ENCODE results near the gene CHMP3. TPM values are rescaled to one million over a fixed set of nuclear protein-coding genes. Genes with fewer than 3 reads are reported as not detected.

The CHMP3 gene
- total and polyA plus RNA-seq, 2 donors from 2014 or later = 123 to 162 TPM

- TF ChIP-seq, protein P1, sequence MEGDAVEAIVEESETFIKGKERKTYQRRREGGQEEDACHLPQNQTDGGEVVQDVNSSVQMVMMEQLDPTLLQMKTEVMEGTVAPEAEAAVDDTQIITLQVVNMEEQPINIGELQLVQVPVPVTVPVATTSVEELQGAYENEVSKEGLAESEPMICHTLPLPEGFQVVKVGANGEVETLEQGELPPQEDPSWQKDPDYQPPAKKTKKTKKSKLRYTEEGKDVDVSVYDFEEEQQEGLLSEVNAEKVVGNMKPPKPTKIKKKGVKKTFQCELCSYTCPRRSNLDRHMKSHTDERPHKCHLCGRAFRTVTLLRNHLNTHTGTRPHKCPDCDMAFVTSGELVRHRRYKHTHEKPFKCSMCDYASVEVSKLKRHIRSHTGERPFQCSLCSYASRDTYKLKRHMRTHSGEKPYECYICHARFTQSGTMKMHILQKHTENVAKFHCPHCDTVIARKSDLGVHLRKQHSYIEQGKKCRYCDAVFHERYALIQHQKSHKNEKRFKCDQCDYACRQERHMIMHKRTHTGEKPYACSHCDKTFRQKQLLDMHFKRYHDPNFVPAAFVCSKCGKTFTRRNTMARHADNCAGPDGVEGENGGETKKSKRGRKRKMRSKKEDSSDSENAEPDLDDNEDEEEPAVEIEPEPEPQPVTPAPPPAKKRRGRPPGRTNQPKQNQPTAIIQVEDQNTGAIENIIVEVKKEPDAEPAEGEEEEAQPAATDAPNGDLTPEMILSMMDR (IDR thresholded peaks at IDR 0.05; ENCODE audit: borderline replicate concordance, extremely low read depth, insufficient read depth) = no peak
- Histone ChIP-seq H3K36me3 (ENCODE audit: control insufficient read depth in 2 of 3, insufficient read depth in 3 of 3, low read length in 3 of 3) (peaks cover 0 to 3% (median 0%) of the 10 kb centered on the region in 3 donors), H3K27me3 (ENCODE audit: control insufficient read depth, insufficient read depth, low read length) (no peaks in the 10 kb centered on the region), H3K27ac (ENCODE audit: low read depth in 2 of 2, low read length in 2 of 2) (no peak overlapping the region), H3K4me1 (ENCODE audit: control insufficient read depth in 2 of 3, insufficient read depth in 2 of 3, low read depth in 1 of 3, low read length in 3 of 3) (no peaks in the 10 kb centered on the region), H3K4me3 (ENCODE audit: low read length in 3 of 3) (no peak overlapping the region), H3K9ac (ENCODE audit: low read length in 3 of 3) (no peak overlapping the region), H3K9me3 (ENCODE audit: control insufficient read depth in 2 of 3, insufficient read depth in 1 of 3, low read length in 3 of 3) (no peaks in the 10 kb centered on the region)
- no peak for FAIRE-seq
- intact Hi-C loops (cut with DNase I) = no loop called here
- no peak for DNase-seq
These were observed 41.3 kb downstream of the CHMP3 start for GRCh38 chr2:86521922-86522321.

- TF ChIP-seq, protein P1 (IDR thresholded peaks at IDR 0.05; ENCODE audit: borderline replicate concordance, extremely low read depth, insufficient read depth) = no peak
- H3K4me1 ChIP-seq (ENCODE audit: control insufficient read depth in 2 of 3, insufficient read depth in 2 of 3, low read depth in 1 of 3, low read length in 3 of 3) = no peaks in the 10 kb centered on the region
- intact Hi-C loops (cut with DNase I) = no loop called here
- no peaks in the 10 kb centered on the region for H3K9me3 ChIP-seq (ENCODE audit: control insufficient read depth in 2 of 3, insufficient read depth in 1 of 3, low read length in 3 of 3)
- H3K36me3 ChIP-seq (ENCODE audit: control insufficient read depth in 2 of 3, insufficient read depth in 3 of 3, low read length in 3 of 3) = no peaks in the 10 kb centered on the region
- H3K9ac ChIP-seq (ENCODE audit: low read length in 3 of 3) = no peak overlapping the region
- H3K4me3 ChIP-seq (ENCODE audit: low read length in 3 of 3) = no peak overlapping the region
- FAIRE-seq = no peak
- H3K27me3 ChIP-seq (ENCODE audit: control insufficient read depth, insufficient read depth, low read length) = no peaks in the 10 kb centered on the region
- DNase-seq = no peak
- H3K27ac ChIP-seq (ENCODE audit: low read depth in 2 of 2, low read length in 2 of 2) = no peak overlapping the region
These were observed 43.1 kb downstream of the CHMP3 start for GRCh38 chr2:86520153-86520552.

DNA sequence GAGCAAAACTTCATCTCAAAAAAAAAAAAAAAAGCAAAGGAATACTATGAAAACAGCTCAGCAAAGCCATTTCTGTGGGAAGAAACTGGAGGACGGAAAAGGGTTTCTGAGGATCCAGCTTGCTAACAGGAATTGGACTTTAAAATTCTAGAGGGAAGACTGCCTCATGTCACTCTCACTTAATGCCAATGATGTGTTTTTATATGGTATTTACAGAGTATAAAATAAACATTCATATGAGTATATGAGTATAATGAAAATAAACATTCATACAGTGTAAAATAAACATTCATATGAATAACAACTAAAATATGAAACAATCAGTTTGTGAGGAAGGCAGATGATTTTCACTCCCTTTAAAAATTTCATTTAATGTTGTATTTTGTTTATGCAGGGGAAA is 43.9 kb downstream of the CHMP3 start:
- Histone ChIP-seq H3K9ac (ENCODE audit: low read length in 3 of 3) (no peak overlapping the region), H3K4me3 (ENCODE audit: low read length in 3 of 3) (no peak overlapping the region), H3K27ac (ENCODE audit: low read depth in 2 of 2, low read length in 2 of 2) (no peak overlapping the region), H3K36me3 (ENCODE audit: control insufficient read depth in 2 of 3, insufficient read depth in 3 of 3, low read length in 3 of 3) (no peaks in the 10 kb centered on the region), H3K4me1 (ENCODE audit: control insufficient read depth in 2 of 3, insufficient read depth in 2 of 3, low read depth in 1 of 3, low read length in 3 of 3) (no peaks in the 10 kb centered on the region), H3K27me3 (ENCODE audit: control insufficient read depth, insufficient read depth, low read length) (no peaks in the 10 kb centered on the region), H3K9me3 (ENCODE audit: control insufficient read depth in 2 of 3, insufficient read depth in 1 of 3, low read length in 3 of 3) (no peaks in the 10 kb centered on the region)
- DNase-seq (no peak), FAIRE-seq (no peak)
- intact Hi-C loops (cut with DNase I) = no loop called here
- TF ChIP-seq, protein P1 (IDR thresholded peaks at IDR 0.05; ENCODE audit: borderline replicate concordance, extremely low read depth, insufficient read depth) = no peak

DNA sequence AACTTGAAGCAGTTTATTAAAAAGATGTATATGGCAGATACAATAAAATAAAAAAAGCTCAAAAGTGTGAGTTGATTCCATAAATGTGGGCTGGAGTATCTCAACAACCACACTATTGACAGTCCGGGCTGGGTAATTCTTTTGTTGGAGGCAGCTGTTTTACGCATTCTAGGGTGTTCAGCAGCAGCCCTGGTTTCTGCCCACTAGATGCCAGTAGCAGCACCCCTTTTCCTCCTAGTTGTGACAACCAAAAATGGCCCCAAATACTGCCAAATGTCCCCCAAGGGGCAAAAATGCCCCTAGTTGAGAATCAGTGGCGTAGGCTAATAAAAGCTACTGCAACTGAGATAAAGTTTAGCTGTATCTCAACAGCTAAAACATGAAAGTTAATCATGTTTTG is 44.8 kb downstream of the CHMP3 start:
- DNase-seq = peak in 1 of 5 donors; percentile 15
- TF ChIP-seq, protein P1 (IDR thresholded peaks at IDR 0.05; ENCODE audit: borderline replicate concordance, extremely low read depth, insufficient read depth) = peak; percentile 29
- no peak for FAIRE-seq
- no peak overlapping the region for H3K9ac ChIP-seq (ENCODE audit: low read length in 3 of 3)
- no peaks in the 10 kb centered on the region for H3K4me1 ChIP-seq (ENCODE audit: control insufficient read depth in 2 of 3, insufficient read depth in 2 of 3, low read depth in 1 of 3, low read length in 3 of 3)
- intact Hi-C loops (cut with DNase I) = no loop called here
- H3K4me3 ChIP-seq (ENCODE audit: low read length in 3 of 3) = no peak overlapping the region
- H3K36me3 ChIP-seq (ENCODE audit: control insufficient read depth in 2 of 3, insufficient read depth in 3 of 3, low read length in 3 of 3) = no peaks in the 10 kb centered on the region
- no peaks in the 10 kb centered on the region for H3K27me3 ChIP-seq (ENCODE audit: control insufficient read depth, insufficient read depth, low read length)
- no peak overlapping the region for H3K27ac ChIP-seq (ENCODE audit: low read depth in 2 of 2, low read length in 2 of 2)
- H3K9me3 ChIP-seq (ENCODE audit: control insufficient read depth in 2 of 3, insufficient read depth in 1 of 3, low read length in 3 of 3) = no peaks in the 10 kb centered on the region

Data from kidney (tissue), 14 donors.